Kasumi-1 (cell line): Measurements from ENCODE around the gene SLC25A25.

Experiments
- DNase-seq, 2 experiments: peaks; one replicate each; lab custom pipeline; 2025; lab: John Stamatoyannopoulos, UW

Gene SLC25A25

DNA sequence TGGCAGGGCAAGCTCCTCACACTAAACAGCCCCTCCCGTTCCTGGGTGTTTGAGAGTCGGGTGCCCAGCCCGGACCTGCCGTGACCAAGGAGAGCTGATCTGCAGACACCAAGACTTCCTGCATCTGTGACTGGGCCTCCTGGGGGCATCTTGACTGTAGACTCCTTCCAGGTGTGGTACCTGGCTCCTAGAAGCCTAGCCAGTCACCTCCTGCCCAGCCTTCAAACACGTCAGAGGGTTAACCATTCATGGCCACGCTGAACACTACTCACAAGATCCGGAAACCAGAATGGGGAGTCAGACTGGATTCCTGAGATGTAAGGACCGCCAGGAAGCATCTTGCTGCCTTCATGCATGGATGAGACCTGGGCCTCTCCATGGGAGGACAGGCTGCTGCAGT, 77.5 kb downstream of the SLC25A25 start:
- no peak for DNase-seq

DNA sequence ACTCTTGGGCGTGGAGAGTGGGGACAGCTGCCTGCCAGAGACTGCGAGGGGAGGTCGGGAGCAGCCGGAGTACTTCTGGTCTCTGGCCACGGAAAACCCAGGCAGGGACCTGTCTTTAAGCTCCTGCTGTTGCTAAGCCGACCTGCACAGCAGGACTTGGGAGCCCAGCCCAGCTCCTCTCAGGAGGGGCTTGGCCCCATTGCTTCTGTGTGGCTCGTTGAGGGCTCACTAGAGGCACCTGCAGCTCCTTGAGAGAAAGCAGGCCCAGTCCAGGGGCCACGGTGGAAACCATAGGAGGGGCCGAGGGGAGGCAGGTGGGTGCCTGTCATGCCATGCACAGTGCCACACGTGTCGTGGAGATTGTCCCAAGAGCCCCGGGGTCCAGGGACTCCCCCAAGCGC, 77.9 kb downstream of the SLC25A25 start:
- no peak for DNase-seq

DNA sequence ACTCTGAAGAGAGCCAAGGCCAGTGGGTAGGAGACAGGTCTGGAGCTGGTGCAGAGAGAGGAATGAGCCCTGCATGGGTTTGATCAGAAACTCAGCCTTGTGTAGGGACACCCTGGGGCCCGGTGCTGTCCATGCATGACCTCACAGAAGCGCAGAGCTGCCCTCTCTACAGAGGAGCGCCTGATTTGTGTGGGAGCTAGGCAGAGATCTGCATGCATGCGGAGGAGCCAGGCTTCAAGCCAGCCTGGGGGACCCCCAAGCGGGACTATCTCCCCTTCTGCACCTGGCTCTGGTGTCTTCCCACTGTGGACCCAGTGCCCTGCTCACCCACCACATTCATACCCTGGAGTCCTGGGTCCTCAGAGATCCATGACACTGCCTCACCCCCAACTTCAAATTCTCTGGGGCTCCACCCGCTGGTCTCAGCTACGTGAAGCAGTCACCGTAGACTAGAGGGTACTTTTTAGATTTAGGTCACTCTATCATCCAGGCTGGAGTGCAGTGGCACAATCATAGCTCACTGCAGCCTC, 78.6 kb downstream of the SLC25A25 start:
- DNase-seq, result no peak

DNA sequence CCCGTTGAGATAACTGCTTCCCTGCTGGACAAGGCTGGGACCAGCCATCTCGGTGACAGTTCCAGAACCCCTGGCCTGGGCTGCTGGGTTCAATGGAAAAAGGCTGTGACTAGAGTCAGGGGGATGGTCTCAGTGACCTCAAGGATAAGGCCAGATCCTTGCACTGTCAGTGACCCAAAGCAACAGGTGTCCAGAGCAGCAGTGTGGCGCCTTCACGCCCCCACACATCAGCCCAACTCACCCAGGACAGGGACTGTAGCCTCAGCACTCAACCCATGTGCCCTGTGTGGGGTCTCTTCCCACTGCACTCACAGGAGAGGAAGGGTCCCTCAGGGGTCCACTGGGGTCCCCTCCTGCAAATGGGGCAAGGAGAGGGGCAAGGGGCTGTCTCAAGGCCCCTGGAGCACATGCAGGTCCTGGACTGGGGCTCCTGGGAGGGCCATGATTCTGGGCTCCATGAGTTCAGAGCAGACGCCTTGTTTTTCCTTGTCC, 80.5 kb downstream of the SLC25A25 start:
- DNase-seq, result no peak

DNA sequence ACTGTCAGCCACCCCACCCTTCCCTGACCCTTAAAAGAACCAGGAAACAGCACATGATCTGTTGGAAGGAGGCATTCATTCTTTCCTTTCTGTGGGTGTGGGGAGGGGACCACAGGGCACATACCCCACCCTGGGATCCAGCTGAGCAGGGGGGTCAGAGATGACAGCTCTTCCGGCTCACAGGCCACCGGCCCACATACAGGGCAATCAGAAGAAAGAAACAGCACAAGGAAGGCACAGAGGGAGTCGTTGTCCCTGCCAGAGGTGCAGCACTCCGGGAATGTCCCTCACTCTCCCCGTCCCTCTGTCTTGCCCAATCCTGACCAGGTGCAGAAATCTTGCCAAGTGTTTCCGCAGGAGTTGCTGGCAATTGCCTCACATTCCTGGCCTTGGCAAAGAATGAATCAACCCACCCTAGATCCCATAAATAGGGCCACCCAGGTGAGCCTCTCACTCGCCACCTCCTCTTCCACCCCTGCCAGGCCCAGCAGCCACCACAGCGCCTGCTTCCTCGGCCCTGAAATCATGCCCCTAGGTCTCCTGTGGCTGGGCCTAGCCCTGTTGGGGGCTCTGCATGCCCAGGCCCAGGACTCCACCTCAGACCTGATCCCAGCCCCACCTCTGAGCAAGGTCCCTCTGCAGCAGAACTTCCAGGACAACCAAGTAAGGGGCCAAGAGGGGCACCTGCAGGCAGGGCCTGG, 81.1 kb downstream of the SLC25A25 start, which contains the start of gene LCN2:
Gene LCN2 (plus strand): TSS at position 453 of the 701 bp plus-strand sequence. CDS start 73 bp downstream, at position 526.
- no peak for DNase-seq

DNA sequence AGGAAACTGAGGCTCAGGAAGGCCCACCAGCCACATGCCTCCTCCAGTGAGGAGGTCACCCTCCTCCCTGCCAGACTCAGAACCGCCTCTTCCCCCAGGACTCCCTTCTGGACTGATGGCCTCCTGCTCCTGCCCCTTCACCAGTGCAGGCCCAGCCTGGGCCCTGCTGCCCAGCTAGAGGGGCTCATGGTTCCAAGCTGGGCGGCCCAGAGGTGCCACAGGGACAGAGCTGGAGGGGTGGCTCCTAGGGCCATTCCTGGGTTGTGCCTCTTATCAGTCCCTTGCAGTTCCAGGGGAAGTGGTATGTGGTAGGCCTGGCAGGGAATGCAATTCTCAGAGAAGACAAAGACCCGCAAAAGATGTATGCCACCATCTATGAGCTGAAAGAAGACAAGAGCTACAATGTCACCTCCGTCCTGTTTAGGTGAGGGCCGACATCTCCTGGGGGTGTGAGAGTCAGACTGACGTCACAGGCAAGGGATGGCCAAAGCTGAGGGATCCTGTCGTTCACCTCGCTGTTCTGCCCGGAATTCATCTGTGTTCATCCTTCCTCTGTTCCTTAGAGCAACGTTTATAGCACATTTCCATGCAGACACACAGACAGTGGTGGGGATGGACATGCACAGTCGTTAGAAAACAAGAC, 82.0 kb downstream of the SLC25A25 start:
- DNase-seq, result no peak

DNA sequence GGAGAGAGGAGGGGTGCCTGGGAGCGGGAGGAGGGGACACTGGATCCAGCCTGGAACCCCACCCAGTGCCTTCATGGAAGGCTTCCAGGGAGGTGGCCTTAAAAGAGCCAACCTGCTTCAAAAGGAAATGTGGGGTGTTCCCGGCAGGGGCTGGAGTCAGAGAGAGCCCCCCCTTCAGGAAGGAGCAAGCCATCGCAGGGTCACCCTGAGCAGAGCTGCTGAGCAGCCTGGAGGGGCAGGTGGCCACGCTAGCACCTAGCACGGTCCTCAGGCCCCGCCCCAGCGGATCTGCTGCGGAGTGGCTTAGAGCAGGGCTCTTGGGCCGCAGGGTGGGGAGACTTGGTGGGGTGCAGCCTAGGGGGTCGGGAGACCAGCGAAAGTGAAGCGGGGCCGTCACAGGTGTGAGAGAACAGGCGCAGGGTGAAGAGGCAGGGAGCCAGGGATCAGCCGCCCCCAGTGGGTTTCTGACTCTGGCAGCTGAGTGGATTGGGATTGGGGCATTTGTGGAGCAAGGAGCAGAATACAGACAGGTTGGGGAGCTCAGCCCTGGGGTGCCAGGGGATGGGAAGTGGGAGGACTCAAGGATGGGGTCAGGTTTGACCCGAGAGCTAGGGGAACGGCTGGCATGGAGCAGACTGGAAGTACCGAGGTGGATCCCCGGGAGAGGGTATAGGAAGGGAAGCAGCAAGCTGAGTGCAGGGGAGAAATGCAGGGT, 82.7 kb downstream of the SLC25A25 start:
- peak in 1 of 2 experiments; percentile 15 for DNase-seq

DNA sequence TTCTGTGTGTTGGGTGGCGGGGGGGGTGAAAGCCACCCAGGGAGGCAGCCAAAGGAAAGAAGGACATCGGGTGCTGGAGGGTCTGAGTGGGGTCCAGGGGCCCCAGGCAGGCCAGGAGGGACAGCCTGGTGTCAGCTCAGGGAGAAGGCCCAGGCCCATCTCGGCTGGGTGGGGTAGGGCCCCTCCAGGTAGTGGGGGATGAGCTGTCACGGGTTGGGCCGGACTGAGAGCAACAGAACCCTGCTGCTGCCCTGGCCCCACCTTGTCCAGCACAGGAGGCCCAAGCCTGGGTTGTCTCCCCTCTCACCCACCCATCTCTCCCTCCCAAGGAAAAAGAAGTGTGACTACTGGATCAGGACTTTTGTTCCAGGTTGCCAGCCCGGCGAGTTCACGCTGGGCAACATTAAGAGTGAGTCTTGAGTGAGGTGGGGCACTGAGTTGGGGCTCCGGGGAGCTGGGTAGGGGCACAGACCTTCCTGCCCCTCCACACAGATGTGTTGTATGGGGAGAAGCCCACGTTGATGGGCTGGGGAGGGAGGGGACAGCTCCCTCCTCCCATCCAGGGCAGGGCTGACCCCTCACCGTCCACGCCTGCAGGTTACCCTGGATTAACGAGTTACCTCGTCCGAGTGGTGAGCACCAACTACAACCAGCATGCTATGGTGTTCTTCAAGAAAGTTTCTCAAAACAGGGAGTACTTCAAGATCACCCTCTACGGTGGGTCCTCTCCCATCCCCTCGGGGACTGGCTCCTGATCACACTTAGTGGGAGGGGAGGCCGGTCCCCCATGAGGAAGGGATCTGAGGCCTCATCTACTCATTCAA, 83.5 kb downstream of the SLC25A25 start:
- DNase-seq, result no peak

DNA sequence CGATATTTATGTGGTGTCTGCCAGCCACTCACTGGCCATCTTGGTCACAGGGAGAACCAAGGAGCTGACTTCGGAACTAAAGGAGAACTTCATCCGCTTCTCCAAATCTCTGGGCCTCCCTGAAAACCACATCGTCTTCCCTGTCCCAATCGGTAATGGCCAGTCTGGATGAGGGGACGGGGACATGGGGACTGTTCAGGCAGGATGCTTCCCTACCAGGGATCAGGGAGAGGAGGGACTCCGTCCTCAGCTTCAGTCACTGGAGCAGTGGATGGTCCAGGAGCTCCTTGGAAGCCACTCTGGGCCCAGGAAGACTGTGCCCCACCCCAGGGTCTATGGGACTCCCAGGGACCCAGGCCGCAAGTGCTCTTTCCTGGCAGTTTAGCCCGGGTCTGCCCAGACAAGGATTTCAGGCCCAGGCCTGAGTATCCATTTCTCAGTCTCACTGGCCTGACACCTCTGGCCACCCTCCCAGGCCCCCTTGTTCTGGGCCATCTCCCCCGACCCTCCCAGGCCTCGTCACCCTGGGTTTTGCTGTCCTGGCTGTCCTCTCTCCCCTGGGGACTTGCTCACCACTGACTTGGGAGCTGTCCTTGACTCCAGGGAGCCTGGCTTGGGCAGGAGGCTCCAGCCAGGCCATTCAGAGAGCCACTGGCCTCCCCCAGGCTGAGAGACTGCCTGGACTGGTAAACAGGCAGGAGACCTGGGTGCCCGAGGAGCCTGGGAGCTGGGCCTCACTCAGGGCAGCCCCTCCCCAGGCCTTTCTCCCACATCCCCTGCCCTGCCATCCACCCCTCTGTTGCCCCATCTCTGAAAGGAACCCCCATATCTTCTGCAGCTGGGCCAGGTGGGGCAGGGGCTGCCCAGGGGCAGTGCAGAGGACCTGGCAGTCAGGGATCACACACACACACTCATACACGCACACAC, 84.4 kb downstream of the SLC25A25 start:
- no peak for DNase-seq

DNA sequence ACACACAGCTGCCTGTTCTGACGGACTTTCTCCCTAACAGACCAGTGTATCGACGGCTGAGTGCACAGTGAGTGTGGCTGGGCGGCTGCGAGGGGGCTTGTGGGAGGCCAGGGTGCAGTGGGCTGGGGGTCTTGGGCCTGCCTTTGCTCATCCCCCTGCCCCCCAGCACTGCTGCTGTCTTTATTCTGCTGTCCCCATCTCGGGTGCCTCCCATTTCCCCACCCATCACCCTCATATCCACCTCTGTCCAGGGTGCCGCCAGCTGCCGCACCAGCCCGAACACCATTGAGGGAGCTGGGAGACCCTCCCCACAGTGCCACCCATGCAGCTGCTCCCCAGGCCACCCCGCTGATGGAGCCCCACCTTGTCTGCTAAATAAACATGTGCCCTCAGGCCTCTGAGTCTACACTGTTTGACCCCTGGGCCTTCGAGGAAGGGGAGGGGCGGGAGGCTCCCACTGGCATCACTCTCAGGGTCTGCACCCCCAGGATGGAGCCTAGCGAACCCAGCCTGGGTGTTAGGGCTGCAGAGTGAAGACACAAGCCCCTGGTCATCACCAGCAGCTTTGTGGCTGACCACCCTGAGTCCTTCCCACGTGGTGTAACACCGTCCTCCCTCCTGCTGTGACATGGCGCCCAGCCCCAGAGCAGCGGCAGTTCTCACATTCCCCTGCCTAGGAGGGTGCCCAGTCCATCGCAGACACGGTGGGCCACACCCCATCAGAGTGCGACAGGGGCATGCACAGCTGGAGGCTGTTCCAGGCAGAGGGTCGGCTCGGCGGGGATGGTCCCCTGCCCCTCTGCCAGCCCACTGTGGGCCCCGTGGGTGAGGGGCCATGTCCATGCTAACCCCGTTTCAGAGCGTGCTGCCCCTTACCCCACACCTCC, 85.3 kb downstream of the SLC25A25 start:
- DNase-seq, result no peak

DNA sequence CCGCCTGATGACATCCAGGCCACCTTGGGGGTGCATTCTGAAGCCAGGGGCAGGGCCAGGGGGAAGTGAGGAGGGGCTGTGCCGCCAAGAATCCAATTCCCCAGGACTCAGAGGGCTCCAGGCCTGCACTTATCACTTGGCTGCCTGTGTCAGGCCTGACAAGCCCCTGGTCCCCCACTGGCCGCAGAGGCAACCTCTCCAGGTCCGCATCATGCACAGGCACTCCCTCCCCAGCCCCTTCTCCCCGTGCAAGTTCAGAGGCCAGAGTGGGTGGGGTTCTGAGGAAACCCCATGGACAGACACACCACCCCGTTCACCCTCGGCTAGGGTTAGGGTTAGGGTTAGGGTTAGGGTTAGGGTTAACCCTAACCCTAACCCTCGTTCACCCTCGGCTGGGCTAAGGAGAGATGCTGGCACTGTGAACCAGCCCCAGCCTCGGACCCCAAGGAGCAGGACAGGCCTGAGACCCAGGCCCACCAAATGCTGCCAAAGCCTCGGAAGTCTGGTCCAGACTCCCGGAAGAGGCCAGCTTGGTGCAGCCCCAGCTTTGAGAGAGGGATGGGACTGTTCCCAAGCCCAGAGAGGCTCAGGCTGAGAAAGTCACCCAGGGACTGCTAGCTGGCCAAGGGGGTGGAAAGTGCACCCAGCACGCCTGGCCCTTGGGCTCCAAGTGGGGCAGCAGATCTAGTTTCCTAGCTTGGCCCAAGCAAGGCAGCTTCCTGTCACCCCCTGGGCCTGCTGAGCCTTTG, 86.1 kb downstream of the SLC25A25 start:
- DNase-seq, result no peak

DNA sequence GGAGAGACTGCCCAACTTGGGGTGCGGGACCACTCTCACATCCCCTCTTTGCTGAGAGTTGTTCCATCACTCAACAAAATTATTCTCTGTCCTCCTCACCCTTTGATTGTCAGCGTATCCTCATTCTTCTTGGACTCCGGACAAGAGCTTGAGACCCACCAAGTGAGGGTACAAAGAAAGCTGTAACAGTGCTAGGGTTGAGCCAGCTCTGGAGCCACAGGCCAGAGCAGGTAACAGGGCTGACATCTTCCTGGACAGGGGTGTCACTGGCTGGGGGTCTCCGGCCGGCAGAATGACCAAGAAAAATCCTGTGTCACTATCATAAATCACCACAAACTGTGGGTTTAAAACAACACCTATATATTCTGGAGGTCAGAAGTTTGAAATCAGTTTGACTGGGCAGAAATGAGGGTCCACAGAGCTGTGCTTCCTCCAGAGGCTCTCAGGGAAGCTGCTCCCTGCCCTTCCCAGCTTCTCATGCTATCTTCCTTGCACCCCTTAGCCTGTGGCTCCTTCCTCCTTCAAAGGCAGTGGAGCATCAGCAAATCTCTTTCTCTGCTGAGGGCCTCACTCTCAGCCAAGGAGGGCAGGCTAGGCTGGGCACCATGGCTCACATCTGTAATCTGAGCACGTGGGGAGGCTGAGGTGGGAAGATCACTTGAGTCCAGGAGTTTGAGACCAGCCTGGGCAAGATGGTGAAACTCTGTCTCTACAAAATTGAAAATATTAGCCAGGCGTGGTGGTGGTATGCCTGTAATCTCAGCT, 87.9 kb downstream of the SLC25A25 start:
- no peak for DNase-seq
